Measurements from ENCODE around the gene LMF2. TPM values are rescaled to one million over a fixed set of nuclear protein-coding genes. Genes with fewer than 3 reads are reported as not detected.

The LMF2 gene
- total and polyA plus RNA-seq, 2 of the 4 experiments (the other 2 are of a cell fraction): 16.8 to 82.6 TPM

DNA sequence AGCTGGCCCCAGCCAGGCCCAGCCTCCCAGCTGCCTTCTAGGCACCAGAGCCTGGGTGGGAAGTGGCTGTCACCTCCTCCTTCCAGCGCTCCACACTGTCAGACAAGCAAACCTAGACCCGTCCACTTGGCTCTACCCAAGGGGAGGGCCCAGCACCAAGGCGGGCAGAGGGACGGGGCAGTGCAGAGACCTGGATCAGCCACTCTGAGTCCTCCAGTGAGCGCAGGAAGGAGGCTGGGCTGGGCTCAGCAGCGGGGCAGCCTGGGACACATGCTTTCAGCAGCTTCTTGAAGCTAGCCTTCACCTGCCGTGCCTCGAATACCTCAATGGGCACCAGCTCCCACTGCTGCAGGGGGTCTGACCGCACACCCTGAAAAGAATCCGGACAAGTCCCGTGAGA is 51.5 kb downstream of the LMF2 start:
- Histone ChIP-seq H3K4me2 (ENCODE audit: low read depth, low read length) (no peak overlapping the region), H4K8ac (ENCODE audit: low read depth in 2 of 2, low read length in 2 of 2) (no peak overlapping the region), H3K27ac (ENCODE audit: insufficient read depth, low read length) (no peak overlapping the region), H2AK5ac (ENCODE audit: low read depth, low read length) (no peak overlapping the region), H2AK9ac (replicated peaks; ENCODE audit: low read depth, low read length, poor library complexity) (no peak overlapping the region), H3K4me3 (ENCODE audit: insufficient read depth, low read depth, low read length) (no peak overlapping the region), H4K91ac (ENCODE audit: insufficient read depth, low read depth, low read length) (no peak overlapping the region), H3K27me3 (ENCODE audit: control insufficient read depth, insufficient read depth, low read length) (no peaks in the 10 kb centered on the region), H4K20me1 (ENCODE audit: insufficient read depth, low read length) (peaks cover 17% of the 10 kb centered on the region), H3K79me1 (ENCODE audit: low read depth in 1 of 2, low read length in 2 of 2) (peaks cover 3 to 4% of the 10 kb centered on the region in 2 experiments; a peak in 1 of 4 replicates), H3K4me1 (ENCODE audit: control insufficient read depth, insufficient read depth, low read length) (no peaks in the 10 kb centered on the region), H2AFZ (replicated peaks; ENCODE audit: low read length, poor library complexity) (no peak overlapping the region), H3K9me3 (ENCODE audit: control insufficient read depth, insufficient read depth, low read length) (no peaks in the 10 kb centered on the region), H3K36me3 (ENCODE audit: control insufficient read depth, insufficient read depth, low read length) (peaks cover 71% of the 10 kb centered on the region), H3K23ac (ENCODE audit: low read depth, low read length) (no peak overlapping the region), H3K18ac (ENCODE audit: low read depth, low read length) (no peak overlapping the region), H2BK5ac (ENCODE audit: low read depth, low read length, poor library complexity, severe bottlenecking) (no peak overlapping the region), H3K4ac (ENCODE audit: low read depth, low read length) (no peak overlapping the region), H4K5ac (ENCODE audit: low read depth, low read length) (no peak overlapping the region), H3K14ac (replicated peaks; ENCODE audit: low read depth, low read length) (no peak overlapping the region), H2BK20ac (ENCODE audit: low read depth, low read length) (no peak overlapping the region), H3K56ac (ENCODE audit: extremely low read depth, insufficient read depth, low read length) (no peak overlapping the region), H2BK120ac (ENCODE audit: low read depth, low read length) (no peak overlapping the region), H2BK15ac (ENCODE audit: low read depth, low read length) (no peak overlapping the region), H3K9me1 (ENCODE audit: insufficient read depth, low read length) (0 out of 2 replicates have a peak, but pooled peaks cover 3% of the 10 kb centered on the region), H3K9ac (ENCODE audit: low read depth, low read length) (no peak overlapping the region)
- 95% methylated on average over 3 of the region's 11 CpGs; no CpG with 5 or more reads in 1 of the 2 experiments for whole genome bisulfite sequencing, 2 experiments (ENCODE audit: extremely low coverage in 2 of 2, insufficient read length in 1 of 2)
- ChIA-PET POLR2A (ENCODE audit: unreplicated experiment) (no interaction called here), CTCF (no interaction called here)
- ATAC-seq (ENCODE audit: low read depth): no peak
- dilution Hi-C loops (cut with HindIII; ENCODE audit: low sequenced_read_pairs, unreplicated experiment): no loop called here
- in situ Hi-C loops (cut with MboI; ENCODE audit: low sequenced_read_pairs): no loop called here
- intact Hi-C loops (cut with micrococcal nuclease): no loop called here
- TF ChIP-seq SMC3 (IDR thresholded peaks at IDR 0.05; ENCODE audit: low read depth, low read length): no peak
- TF ChIP-seq NFE2L2 (IDR thresholded peaks at IDR 0.05; ENCODE audit: low read depth, low read length): no peak
- TF ChIP-seq RFX5 (IDR thresholded peaks at IDR 0.05; ENCODE audit: low read depth, low read length): no peak
- TF ChIP-seq RAD21 (IDR thresholded peaks at IDR 0.05; ENCODE audit: low read length): no peak
- TF ChIP-seq, protein P1, sequence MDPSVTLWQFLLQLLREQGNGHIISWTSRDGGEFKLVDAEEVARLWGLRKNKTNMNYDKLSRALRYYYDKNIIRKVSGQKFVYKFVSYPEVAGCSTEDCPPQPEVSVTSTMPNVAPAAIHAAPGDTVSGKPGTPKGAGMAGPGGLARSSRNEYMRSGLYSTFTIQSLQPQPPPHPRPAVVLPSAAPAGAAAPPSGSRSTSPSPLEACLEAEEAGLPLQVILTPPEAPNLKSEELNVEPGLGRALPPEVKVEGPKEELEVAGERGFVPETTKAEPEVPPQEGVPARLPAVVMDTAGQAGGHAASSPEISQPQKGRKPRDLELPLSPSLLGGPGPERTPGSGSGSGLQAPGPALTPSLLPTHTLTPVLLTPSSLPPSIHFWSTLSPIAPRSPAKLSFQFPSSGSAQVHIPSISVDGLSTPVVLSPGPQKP (IDR thresholded peaks at IDR 0.05; ENCODE audit: borderline replicate concordance, low read depth, low read length): no peak
- TF ChIP-seq, protein P2, sequence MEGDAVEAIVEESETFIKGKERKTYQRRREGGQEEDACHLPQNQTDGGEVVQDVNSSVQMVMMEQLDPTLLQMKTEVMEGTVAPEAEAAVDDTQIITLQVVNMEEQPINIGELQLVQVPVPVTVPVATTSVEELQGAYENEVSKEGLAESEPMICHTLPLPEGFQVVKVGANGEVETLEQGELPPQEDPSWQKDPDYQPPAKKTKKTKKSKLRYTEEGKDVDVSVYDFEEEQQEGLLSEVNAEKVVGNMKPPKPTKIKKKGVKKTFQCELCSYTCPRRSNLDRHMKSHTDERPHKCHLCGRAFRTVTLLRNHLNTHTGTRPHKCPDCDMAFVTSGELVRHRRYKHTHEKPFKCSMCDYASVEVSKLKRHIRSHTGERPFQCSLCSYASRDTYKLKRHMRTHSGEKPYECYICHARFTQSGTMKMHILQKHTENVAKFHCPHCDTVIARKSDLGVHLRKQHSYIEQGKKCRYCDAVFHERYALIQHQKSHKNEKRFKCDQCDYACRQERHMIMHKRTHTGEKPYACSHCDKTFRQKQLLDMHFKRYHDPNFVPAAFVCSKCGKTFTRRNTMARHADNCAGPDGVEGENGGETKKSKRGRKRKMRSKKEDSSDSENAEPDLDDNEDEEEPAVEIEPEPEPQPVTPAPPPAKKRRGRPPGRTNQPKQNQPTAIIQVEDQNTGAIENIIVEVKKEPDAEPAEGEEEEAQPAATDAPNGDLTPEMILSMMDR (conservative IDR thresholded peaks at IDR 0.05; ENCODE audit: low read depth, low read length): no peak
- TF ChIP-seq FOS (IDR thresholded peaks at IDR 0.05; ENCODE audit: low read depth, low read length): no peak
- TF ChIP-seq MAZ (IDR thresholded peaks at IDR 0.05; ENCODE audit: borderline replicate concordance, low read depth, low read length): no peak
- TF ChIP-seq, protein P3, sequence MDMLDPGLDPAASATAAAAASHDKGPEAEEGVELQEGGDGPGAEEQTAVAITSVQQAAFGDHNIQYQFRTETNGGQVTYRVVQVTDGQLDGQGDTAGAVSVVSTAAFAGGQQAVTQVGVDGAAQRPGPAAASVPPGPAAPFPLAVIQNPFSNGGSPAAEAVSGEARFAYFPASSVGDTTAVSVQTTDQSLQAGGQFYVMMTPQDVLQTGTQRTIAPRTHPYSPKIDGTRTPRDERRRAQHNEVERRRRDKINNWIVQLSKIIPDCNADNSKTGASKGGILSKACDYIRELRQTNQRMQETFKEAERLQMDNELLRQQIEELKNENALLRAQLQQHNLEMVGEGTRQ (IDR thresholded peaks at IDR 0.05; ENCODE audit: low read depth, low read length): no peak
- TF ChIP-seq CHD1 (IDR thresholded peaks at IDR 0.05; ENCODE audit: low read depth, low read length): no peak
- TF ChIP-seq POLR2A (IDR thresholded peaks at IDR 0.05; ENCODE audit: low read depth, low read length): no peak
- TF ChIP-seq MXI1 (IDR thresholded peaks at IDR 0.05; ENCODE audit: borderline replicate concordance, low read depth, low read length): no peak
- DNase-seq: no peak
- BruUV-seq (replicated peaks): no TSS peak

All from IMR-90 (cell line).